ENCODE data around the gene MCC.

Gene MCC

GRCh38 chr5:113060408-113061025, 427.7 kb downstream of the MCC start:
- Histone ChIP-seq H3K27ac (no peak overlapping the region), H3K4me3 (no peak overlapping the region)

DNA sequence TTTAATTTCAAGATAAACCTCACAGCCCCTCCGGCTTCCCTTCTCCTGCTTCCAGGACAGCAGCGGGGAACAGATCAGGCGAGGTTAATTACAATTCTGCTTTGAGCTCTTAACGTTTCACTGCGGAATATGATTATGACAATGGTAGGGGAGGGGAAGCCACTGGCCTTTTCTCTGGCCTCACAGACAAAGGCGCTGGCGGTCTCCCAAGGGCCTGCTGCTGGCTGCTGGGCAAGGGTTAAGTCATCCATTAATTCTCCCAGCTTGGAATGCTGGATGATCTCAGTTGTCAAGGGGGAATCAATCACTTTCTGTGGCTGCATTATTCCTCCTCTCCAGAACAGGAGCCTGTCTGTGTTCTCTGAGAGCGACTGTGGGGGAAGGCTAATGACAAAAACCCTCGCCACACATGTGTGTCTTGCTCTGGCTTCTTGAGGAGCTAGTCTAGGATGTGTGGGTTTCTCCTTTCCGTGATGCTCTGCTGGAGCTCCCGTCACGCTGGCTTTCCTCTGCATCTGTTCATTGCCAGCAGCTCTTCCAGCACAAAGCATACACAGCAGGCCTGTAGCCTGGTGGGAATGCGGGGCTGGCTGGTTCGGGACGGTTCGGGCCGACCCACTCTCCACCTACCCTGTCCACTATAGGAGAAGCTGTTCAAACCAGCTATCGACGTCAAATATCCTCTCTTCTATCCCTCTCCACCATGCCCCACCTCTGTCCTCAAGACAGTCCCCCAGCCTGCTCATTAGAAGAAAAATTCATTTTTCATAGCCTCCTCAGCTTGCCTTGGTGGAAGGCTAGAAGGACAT, 428.8 kb downstream of the MCC start:
- peak overlapping the region in 3 of 21 experiments; percentile 18 to 57 (median 25) for H3K27ac ChIP-seq
- H3K4me3 ChIP-seq = no peak overlapping the region

GRCh38 chr5:113058706-113059226, 429.5 kb downstream of the MCC start:
- Histone ChIP-seq H3K27ac (peak overlapping the region in 2 of 21 experiments; percentile 25 to 57), H3K4me3 (no peak overlapping the region)

GRCh38 chr5:113058269-113058668, 430.0 kb downstream of the MCC start:
- Histone ChIP-seq H3K27ac (peak overlapping the region in 1 of 21 experiments; percentile 25), H3K4me3 (no peak overlapping the region)

GRCh38 chr5:113057557-113057984, 430.7 kb downstream of the MCC start:
- H3K4me3 ChIP-seq = no peak overlapping the region

GRCh38 chr5:113056988-113057387, 431.3 kb downstream of the MCC start:
- Histone ChIP-seq H3K4me3 (no peak overlapping the region), H3K27ac (no peak overlapping the region)

More at GRCh38 chr5:113057557-113057984, 430.7 kb downstream of the MCC start:
- no peak overlapping the region for H3K27ac ChIP-seq

GRCh38 chr5:113054899-113055298, 433.4 kb downstream of the MCC start:
- Histone ChIP-seq H3K4me3 (no peak overlapping the region), H3K27ac (no peak overlapping the region)

- no peak overlapping the region for H3K27ac ChIP-seq
- H3K4me3 ChIP-seq = no peak overlapping the region
These were observed 434.7 kb downstream of the MCC start for GRCh38 chr5:113053511-113053995.

GRCh38 chr5:113052041-113052795, 436.0 kb downstream of the MCC start:
- H3K27ac ChIP-seq = peak overlapping the region in 4 of 21 experiments; percentile 4 to 72 (median 68)
- no peak overlapping the region for H3K4me3 ChIP-seq

GRCh38 chr5:113050721-113051382, 437.4 kb downstream of the MCC start:
- H3K27ac ChIP-seq = peak overlapping the region in 13 of 21 experiments; percentile 27 to 79 (median 46)
- H3K4me3 ChIP-seq = no peak overlapping the region

- H3K4me3 ChIP-seq = no peak overlapping the region
- H3K27ac ChIP-seq = no peak overlapping the region
These were observed 439.3 kb downstream of the MCC start for GRCh38 chr5:113048931-113049330.

DNA sequence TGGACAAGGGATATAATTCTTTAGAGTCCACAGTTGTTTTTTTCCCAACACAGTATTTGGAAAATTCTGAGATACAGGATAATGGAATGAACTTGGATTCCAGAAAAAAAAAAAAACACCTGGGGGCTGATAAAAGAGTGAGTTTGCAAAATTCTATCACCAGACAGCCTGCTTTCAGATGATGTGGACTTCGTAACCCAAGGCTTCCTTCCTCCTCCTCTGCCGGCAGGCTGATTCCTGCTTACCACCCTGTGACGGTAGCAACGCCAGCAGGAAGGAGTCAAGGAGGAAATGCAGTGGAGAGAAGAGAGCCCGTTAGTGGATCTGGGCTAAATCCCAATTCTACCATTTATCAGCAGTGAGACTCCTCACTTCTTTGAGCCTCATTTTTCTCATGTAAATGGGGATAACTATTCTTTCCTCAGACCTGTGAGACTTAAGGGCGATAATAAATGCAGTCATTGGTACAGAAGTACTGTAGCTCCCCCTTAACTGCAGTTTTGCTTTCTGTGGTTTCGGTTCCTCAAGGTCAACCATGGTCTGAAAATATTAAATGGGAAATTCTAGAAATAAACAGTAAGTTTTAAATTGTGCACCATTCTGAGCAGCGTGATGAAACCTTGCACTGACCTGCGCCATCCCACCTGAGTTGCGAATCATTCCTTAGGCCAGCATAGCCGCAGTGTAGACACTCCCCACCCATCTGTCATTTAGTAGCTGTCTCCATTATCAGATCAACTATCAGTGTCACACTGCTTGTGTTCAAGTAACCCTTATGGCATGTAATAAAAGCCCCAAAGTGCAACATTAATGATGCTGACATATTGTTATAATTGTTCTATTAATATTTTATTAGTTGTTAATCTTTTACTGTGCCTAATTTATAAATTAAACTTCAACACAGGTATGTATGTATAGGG, 440.3 kb downstream of the MCC start:
- H3K27ac ChIP-seq = peak overlapping the region in 1 of 21 experiments; percentile 22
- no peak overlapping the region for H3K4me3 ChIP-seq

- Histone ChIP-seq H3K4me3 (no peak overlapping the region), H3K27ac (no peak overlapping the region)
These were observed 441.0 kb downstream of the MCC start for GRCh38 chr5:113047234-113047633.

DNA sequence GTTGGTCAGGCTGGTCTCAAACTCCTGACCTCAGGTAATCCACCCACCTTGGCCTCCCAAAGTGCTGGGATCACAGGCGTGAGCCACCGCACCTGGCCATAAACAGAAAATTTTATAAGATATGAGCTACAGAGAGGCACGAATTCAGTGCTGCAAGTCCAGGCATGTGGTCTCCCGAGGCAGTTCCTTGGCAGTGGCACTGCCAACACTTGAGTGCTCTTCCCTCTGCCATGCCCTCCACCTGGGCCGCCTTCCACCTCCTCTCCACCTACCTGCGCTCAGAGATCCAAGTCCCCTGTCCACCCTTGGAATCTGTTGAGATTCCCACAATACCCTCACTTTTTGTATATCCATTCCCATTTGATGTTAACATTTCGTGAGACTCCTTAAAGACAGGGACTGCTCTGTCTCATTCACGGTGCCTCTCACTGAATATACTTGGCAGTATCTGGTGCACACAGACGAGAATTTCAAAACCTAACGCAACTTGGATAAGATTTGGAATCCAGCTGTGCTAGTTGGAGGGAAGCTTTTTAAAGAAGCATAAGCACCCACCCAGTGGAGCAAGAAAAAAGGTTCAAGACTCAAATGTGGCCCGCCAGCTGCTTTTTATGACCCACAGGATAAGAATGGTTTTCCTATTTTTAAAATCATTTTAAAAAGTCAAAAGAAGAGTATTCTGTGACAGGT, 443.3 kb downstream of the MCC start:
- Histone ChIP-seq H3K27ac (peak overlapping the region in 2 of 21 experiments; percentile 3 to 17), H3K4me3 (no peak overlapping the region)

- Histone ChIP-seq H3K4me3 (no peak overlapping the region), H3K27ac (no peak overlapping the region)
These were observed 444.7 kb downstream of the MCC start for GRCh38 chr5:113043491-113043931.

GRCh38 chr5:113042491-113043243, 445.6 kb downstream of the MCC start:
- no peak overlapping the region for H3K27ac ChIP-seq
- H3K4me3 ChIP-seq = no peak overlapping the region

GRCh38 chr5:113040672-113041260, 447.5 kb downstream of the MCC start:
- Histone ChIP-seq H3K4me3 (no peak overlapping the region), H3K27ac (no peak overlapping the region)
